SKM-1 treated with dmso at 0.1 percent for 144 hours (cell line): ENCODE measurements around the gene RGL3.
"Not testable (repeated sequence)": the region's sequence is repeated elsewhere in the genome, so short reads cannot be mapped to it uniquely, and the experiment has no call there.

Experiments used
- DNase-seq: peaks from one replicate; lab custom pipeline; 2025; ENCODE audit not compliant: unreplicated experiment; lab: John Stamatoyannopoulos, UW

The RGL3 gene

DNA sequence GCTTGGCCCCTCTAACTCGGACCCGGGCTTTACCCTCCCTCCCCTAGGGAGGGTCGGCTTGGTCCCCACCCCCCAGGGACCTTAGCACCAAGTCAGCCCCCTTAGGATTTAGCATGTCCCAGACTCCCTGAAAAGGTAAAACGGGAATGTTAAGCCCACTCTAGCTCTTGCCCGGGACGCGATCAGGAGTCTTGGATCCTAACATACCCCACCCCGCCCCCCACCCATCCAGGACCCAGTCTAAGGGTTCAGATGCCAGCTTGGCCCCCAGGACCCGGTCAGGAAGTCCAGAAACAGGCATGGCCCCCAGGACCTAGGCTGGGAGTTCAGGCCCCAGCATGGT is 35.4 kb downstream of the RGL3 start:
- DNase-seq = no peak

DNA sequence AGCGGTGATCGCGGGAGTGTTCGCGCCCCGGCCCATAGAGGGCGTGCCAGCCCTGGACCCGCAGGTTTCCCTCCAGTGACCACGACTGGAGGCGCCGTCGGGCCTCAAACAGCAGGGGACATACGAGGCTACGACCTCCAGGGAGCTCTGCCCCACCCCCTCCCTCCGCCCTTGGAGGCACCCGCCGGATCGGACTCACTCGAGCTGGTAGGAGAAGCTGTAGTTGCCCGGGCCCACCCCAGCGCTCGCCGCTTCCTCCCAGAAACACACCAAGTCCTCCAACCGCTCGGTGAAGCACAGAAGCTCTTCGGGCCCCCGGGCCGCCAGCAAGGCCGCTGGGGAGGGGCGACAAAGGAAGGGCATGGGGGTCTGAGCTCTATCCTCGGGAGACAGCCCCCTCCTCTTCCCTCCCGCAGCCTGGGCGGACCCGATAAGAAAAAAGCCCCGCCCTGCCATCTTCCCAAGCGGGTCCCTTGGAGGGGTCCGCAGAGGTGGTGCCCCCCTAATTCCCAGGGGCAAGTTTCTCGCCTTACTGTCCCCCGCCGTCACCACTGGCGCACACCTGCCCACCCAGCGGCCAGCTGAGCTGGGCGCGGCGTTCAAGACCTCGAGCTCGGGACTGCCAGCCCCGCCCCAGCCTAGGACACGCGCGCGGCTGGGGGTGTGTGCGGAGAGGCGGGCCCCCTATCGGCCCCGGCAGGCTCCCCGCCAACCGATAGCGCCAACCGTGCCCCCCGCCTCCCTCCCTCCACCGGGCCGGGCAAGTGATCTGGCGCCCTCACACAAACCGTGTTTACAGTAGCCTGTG is 36.0 kb downstream of the RGL3 start:
- DNase-seq = no peak

DNA sequence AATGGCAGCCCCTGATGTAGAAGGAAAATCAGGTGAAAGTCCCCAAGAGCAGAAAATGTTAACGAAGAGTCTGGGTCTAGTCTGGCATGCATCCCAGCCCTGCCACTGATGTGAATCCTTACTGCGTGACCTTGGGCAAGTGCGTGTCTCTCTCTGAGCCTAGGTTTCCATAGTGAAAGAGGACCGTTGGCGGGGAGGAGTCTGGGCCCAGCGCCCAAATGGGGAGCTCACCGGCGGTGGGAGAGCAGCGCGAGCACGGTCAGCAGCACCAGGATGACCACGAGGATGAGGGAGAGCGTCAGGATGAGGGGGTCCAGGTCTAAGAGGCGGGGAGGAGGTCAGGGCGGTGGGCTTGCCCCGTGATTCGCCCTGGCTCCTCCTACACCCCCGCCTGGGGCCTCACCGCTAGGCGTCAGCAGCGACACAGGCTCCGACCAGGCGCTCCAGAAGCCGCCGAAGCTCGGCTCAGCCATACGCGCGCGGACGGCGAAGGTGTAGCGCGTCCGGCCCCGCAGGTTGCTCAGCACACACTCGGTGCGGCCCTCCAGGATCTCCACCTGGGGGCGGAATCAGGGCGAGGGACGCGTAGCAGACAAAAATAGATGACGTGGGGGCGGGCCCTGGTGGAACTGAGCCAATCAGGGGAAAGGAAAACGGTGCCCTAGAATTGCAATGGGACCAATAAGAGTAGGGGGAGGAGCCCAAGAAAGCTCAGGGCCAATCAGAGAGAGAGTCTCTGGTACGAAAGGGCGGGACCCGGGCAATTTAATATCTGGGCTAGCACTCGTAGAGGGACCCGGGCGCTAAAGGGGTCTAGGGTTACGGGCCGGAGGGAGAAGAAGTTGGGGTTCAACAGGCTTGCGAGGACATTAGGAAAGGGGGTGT is 38.2 kb downstream of the RGL3 start:
- DNase-seq = peak; percentile 98

DNA sequence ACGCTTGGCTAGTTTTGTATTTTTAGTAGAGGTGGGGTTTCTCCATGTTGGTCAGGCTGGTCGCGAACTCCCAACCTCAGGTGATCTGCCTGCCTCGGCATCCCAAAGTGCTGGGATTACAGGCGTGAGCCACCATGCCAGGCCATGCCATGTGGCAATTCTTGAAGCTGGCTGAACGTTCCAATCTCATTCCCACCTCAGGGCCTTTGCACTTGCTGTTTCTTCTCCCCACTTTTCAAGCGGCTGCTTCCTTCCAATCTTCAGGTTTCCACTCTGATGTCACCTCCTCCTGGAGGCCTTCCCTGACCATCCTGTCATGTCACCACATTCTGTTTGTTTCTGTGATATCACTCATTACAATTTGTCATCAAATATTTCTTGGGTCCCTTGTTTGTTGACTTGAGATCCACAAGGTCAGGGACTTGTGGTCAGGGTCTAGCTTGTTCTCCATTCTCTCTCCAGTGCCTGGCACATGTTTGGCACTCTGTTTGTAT is 39.2 kb downstream of the RGL3 start:
- DNase-seq = no peak

DNA sequence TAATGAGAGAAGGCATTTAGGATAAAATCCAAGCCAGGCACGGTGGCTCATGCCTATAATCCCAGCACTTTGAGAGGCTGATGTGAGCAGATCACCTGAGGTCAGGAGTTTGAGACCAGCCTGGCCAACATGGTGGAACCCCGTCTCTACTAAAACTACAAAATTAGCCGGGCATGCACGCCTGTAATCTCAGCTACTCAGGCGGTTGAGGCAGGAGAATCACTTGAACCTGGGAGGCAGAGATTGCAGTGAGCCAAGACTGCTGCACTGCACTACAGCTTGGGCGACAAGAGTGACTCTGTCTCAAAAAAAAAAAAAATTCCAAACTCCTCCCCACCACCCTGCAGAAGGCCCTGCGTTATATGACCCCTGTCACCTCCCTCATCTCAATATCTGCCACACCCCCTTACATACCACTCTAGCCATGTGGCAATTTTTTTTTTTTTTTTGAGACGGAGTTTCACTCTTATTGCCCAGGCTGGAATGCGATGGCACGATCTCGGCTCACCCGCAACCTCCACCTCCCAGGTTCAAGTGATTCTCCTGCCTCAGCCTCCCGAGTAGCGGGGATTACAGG is 39.8 kb downstream of the RGL3 start:
- DNase-seq = not testable (repeated sequence)

DNA sequence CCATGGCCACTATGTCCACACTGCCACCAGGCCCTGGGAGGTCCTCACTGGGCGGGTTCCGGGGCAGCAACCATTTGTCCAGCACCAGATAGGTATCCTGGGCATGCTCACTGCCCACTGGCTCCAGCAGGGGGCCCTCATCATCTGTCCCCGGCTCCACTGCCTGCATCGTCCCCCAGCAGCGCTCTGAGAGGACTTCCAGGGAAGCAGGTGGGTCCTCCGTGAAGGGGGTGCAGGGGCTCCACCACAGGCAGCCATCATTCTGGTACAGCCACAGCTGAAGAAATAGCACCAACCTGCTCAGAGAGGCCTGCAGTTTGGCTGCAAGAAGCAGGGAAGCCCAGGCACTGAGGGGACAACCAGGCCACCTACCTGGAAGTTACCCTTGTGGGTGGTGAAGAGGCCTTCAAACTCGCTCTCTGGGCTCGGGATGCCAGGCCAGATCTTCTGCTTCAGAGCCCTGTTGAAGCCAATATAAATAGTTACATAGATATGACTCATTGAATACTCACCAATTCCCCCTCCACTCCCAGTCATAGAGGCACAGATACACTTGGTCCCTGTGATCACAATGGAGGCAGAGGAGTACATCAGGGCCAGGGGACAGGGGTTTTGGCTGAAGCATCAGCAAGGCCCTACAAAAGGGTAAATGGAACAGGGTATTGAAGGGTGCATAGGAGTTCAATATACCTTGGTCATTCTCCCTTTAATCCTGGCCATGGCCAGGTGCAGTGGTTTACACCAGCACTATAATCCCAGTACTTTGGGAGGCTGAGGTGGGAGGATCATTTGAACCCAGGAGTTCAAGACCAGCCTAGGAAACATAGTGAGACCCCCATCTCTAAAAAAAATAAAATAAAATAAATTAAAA is 40.6 kb downstream of the RGL3 start:
- no peak for DNase-seq

DNA sequence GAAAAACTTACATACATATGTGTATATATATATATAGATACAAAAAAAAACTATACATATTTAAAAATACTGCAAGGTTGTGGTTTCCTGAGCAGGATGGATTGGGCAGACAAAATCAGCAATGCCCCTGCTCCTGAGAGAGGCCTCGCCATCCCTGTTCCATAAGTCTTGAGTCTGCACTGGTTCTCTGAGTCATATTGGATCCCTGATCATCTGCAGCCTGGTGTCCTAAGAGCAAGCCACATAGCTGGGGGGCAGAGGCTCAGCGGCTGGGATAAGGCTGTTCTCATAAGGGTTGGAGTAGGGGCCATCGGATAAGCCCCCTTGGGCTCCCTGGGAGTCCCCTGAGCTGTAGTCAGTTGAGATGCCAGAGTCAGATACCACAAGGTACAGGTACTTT is 41.4 kb downstream of the RGL3 start:
- no peak for DNase-seq

DNA sequence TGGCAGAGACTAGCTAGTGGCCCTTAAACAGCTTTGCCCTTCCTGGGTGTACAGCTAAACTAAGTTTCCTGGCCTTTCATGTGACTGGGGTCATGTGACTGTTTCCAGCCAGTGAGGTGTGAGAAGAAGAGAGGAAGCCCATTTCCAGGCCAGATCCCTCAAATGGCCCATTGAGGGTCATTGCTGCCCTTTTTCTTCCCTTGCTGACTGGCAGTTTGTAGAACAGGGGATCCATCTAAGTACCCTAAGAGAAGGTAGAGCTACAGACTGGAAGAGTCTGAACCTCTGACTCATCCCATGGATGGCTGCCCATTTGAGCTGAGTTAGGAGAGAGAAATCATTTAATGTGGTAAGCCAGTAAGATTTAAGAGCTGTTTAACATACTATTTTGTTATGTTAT is 41.9 kb downstream of the RGL3 start:
- DNase-seq = peak; percentile 30

DNA sequence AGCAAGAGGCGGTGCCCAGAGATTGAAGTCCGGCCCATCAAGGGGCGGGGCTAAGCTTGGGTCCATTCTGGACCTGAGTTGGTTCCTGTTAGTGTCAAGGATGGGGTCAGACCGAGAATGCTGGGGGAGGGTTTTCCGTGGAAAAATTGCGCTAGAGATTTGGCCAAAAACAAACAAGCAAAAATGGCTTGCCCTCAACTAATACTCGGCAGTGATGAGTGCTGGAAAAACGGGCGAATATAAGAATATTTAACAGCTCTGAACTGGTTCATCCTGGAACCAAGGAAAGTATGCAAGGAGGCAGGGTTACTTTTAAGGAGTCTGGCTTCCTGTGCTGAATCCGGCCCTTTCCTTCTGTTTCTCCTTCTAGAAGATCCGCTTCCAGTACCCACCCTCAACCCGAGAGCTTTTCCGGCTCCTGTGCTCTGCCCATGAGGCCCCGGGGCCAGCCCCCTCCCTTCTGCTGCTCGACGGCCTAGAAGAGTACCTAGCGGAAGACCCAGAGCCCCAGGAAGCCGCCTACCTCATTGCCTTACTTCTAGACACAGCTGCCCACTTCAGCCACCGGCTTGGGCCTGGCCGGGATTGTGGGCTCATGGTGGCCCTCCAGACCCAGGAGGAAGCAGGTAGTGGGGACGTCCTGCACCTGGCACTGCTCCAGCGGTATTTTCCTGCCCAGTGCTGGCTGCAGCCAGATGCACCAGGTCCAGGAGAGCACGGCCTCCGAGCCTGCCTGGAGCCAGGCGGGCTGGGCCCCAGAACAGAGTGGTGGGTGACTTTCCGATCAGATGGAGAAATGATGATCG is 43.8 kb downstream of the RGL3 start:
- peak; percentile 37 for DNase-seq

DNA sequence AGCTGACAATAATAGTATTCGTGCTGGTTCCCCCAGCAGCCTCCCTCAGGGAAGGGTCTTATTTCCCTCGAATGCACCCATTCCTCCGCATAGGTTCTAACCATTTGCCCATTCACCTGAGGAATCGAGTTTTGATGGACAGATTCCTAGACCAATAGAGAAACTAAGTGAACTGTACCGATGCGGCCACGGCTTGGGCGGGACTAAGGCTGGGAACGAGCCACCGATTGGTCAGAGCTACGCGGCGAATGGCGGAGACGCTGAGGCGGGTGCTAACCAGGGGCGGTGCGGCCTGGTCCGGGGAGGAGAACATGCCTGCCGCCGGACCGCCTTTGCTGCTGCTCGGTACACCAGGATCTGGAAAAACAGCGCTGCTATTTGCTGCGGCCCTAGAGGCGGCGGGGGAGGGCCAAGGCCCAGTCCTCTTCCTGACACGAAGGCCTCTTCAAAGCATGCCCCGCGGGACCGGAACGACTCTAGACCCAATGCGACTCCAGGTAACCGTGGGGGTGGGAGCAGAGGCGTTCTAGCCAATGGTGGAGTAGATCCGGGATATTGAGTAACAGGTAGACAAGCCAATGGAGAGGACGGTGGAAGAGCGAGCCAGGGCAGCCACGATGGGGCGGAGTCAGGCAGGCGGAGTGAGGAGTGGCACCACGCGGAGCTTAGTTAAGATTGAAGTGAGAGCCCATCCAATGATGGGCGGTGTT is 44.5 kb downstream of the RGL3 start, which contains the start of gene SWSAP1:
TSS of gene SWSAP1 (plus strand) at position 234 of the 710 bp plus-strand sequence. CDS start at position 249, 15 bp downstream.
- DNase-seq = peak; percentile 100

DNA sequence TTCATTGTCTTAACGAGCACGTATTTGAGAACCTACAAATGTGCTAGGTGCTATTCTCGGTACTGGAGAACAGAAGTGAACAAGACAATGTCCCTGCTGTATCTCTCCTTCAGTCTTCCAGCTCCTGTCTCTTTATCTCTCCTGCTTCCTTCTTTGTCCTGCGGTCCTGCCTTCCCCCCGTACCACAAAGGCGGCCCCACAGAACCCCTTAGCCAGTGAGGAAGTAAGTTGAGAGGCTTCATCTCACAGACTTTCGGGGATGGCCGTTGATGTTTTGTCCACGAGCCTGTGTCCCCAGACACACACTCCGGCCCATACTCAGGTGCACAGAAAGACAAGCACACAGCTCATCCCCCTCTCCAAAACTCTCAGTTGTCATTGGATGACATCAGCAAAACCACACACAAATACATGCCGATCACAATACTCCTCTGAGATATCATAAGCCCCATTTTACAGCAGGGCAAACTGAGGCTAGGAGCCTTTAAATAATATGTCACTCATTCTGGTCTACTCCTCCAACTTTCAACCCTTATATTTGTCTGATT is 45.2 kb downstream of the RGL3 start:
- peak; percentile 38 for DNase-seq

DNA sequence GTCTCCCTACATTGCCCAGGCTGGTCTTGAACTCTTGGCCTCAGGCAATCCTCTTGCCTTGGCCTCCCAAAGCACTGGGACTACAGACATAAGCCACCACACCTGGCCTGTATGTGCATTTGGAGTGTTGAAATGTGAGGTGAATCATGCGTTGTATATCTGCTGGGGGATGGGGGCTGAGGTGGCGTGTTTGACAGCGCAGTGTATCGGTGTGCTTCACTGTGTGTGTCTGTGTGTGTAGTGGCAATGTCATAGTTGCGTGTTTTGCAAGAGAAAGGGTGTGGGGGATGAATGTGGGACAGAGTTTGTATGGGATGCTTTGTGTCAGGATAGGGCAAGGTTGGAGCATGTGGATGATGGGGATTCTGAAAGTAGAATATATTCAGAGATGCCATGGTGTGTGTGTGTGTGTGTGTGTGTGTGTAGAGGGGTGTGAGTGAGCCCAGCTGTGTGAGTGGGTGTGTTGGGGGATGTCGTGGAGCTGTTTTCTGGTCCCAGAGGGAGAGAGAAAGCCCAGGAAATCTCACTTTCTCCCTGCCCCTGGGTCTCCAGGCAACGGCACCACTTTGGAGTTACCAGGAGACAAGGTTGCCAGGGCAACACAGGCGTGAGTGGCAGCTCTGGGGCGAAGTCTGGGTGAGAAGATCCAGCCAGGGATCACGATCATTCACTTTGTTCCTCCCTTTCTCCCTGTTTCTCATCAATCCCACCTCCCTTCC is 45.8 kb downstream of the RGL3 start:
- no peak for DNase-seq

DNA sequence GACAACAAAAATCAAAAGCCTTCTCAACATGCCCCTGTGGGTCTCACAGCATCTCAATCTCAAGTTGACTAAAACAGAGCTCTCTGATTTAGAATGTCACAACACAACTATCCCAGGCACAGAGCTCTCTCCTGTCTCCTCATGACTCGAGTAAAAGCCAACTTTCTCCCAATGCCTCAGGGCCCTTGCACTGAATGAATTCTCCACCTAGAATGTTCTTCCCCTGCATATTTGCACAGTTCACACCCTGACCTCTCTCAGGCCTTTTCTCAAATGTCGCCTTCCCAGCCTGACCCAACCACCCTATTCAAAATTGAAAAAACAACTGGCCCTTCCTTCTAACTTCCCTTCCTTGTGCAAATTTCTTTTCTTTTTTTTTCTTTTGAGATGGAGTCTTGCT is 48.4 kb downstream of the RGL3 start:
- no peak for DNase-seq

DNA sequence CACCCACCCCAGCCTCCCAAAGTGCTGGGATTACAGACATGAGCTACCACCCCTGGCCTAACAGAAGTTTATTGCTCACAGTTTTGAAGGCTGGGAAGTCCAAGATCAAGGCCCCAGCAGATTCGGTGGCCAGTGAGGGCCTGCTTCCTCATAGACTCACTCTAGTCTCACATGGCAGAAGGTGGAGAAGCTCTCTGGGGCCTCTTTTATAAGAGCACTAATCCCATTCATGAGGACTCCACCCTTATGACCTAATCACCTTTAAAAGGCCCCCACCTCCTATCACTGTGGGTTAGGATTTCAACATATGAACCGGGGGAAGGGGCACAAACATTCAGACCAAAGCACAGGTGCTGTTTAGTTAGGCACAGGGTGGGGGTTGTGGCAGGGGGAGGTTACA is 51.6 kb downstream of the RGL3 start:
- no peak for DNase-seq

DNA sequence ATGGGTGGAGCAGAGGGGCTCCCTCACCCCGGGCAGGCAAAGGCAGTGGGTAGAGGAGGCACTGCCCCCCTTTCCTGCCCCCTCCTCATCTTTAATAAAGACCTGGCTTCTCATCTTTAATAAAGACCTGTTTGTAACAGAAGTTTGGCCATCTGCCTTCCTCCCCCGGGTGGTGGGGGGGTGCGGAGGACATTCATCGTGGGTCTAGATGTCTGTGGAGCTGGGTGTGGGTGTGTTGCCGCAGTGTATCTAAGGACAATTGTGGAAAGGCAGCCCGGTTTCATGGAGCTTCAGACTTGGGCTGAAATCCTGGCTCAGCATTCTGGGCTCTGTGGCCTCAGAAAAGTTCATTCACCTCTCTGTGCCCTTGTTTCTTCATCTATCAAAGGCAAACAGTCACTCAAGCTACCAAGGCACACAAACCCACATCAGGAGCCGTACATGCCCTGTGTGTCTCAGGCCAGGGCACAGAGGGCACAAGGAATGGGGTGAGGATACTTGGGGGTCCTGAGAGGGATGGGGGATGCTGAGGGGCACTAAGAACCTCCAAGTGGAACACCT is 53.5 kb downstream of the RGL3 start:
- DNase-seq = no peak

DNA sequence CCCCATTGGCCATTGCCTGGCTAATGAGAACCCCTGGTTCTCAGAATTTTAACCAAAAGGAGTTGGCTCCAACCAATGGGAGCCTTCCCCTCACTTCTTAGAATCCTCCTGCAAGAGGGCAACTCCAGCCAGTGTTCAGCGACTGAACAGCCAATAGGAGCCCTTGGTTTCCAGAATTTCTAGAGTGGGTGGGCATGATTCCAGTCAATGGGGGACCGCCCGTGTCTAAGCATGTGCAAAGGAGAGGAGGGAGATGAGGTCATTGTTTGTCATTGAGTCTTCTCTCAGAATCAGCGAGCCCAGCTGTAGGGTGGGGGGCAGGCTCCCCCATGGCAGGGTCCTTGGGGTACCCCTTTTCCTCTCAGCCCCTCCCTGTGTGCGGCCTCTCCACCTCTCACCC is 54.2 kb downstream of the RGL3 start:
- no peak for DNase-seq

DNA sequence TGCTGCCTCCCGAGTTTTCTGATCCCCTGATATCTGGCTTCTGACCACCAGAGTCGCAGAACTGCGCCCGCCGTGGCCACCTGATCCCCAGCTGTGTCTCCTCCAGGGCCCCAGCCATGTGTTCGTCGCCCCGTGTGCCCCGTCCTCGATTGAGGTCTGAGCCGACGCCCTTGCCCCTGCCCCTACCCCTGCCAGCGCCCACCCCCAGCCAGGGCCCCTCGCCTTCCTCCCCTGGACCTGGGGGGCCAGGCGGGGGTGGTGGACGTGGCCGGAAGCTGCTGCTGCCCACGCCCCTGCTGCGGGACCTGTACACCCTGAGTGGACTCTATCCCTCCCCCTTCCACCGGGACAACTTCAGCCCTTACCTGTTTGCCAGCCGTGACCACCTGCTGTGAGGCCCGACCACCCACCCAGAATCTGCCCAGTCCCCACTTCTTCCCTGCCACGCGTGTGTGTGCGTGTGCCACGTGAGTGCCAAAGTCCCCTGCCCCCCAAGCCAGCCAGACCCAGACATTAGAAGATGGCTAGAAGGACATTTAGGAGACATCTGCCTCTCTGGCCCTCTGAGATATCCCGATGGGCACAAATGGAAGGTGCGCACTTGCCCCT is 54.7 kb downstream of the RGL3 start:
- no peak for DNase-seq

DNA sequence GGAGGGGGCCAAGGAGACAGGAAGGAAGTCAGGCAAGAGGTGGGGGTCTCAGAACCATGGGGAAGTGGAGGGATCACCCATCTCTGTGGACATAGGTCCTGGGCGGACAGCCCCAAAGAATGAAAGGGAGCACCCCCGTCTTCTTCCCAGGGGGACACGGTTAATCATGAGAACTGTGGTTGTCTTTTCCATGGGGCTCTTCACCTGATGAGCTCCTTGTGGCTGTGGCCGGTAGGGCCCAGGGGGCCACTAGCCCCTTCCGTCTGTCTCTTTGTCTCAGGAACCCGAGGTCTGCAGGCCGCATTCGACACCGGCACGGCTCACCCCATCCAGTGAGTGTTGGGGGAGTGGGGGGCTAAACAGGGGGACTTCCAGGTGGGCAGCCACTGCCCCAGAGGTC is 55.2 kb downstream of the RGL3 start:
- no peak for DNase-seq
